Thyroid gland (tissue), 4 donors: ENCODE data around the gene FOXO3.

Experiments used
- CTCF ChIP-seq, 6 experiments: fragments of 200-600 bp in 3 of 6; fragments of 450-650 bp in 3 of 6; sonication (generic) in 3 of 6; IDR thresholded peaks; one replicate each; pipeline ENCODE4 v1.5.1; 2016 to 2019; ENCODE audit warnings: antibody characterized with exemption in 6 of 6, mild to moderate bottlenecking in 2 of 6, inconsistent platforms in 1 of 6, moderate library complexity in 1 of 6
- POLR2A ChIP-seq, 2 donors: fragments of 450-650 bp; IDR thresholded peaks; one replicate each; pipeline ENCODE4 v1.6.1; 2017; ENCODE audit warnings: antibody characterized with exemption in 2 of 2, mild to moderate bottlenecking in 2 of 2, moderate library complexity in 1 of 2

DNA sequence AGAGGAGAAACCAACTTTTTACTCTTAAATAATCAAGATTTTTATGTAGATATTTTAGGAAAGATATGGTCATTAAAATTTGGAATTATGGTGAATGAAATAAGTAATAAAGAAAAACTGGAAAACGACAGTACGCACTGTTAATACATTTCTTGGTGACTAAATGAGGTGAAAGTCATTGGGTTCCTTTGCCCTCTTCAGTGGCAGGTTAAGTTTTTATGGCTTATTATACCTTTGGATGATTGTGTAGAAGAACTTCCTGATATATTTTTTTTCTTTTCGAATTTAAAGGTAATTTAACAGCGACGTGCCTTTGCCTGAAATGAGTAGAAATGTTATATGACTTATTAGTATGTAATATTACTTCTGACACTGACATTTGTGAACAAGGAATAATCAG, 43.4 kb downstream of the FOXO3 start:
- TF ChIP-seq CTCF (IDR thresholded peaks at IDR 0.05) (no peak), POLR2A (IDR thresholded peaks at IDR 0.05) (no peak)
